NCI-H510A treated with DMSO at 0.1 percent for 48 hours (cell line): Measurements from ENCODE around the gene ZDHHC12.
A peak's percentile ranks its signal among the peaks of the same experiment; 100 is the strongest.

ENCODE experiments used
- DNase-seq: peaks from one replicate; lab custom pipeline; 2025; lab: John Stamatoyannopoulos, UW

Gene ZDHHC12

DNA sequence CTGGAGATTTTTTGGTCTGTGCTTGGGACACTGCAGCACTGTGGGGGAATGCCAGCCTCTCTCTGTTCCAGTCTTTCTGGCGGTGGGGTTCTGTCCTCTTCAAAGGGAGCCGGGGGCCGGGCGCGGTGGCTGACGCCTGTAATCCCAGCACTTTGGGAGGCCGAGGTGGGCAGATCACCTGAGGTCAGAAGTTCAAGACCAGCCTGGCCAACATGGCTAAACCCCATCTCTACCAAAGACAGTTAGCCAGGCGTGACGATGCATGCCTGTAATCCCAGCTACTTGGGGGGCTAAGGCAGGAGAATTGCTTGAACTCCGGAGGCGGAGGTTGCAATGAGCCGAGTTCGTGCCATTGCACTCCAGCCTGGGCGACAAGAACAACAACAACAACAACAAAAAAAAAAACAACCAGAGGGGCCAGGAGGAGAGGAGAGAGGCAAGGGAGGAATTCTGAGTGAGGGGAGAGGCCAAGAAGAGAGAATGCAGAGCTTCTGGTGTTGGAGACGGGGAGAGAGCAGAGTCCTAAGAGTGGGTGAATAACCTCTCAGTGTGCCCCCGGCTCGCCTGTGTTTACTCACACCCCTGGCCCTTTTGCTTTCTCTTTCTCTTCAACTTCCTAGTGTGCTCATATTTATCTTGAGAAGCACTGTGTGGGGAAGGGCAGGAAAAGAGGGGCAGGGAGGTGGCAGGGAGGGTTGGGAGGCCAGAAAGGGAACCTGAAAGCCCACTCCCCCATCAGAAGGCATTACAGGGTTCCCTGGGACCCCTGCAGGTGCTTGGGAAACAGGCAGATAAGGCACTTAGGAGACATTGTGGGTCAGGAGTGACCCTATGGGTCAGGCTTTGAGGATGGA, 38.1 kb downstream of the ZDHHC12 start:
- DNase-seq, result no peak

DNA sequence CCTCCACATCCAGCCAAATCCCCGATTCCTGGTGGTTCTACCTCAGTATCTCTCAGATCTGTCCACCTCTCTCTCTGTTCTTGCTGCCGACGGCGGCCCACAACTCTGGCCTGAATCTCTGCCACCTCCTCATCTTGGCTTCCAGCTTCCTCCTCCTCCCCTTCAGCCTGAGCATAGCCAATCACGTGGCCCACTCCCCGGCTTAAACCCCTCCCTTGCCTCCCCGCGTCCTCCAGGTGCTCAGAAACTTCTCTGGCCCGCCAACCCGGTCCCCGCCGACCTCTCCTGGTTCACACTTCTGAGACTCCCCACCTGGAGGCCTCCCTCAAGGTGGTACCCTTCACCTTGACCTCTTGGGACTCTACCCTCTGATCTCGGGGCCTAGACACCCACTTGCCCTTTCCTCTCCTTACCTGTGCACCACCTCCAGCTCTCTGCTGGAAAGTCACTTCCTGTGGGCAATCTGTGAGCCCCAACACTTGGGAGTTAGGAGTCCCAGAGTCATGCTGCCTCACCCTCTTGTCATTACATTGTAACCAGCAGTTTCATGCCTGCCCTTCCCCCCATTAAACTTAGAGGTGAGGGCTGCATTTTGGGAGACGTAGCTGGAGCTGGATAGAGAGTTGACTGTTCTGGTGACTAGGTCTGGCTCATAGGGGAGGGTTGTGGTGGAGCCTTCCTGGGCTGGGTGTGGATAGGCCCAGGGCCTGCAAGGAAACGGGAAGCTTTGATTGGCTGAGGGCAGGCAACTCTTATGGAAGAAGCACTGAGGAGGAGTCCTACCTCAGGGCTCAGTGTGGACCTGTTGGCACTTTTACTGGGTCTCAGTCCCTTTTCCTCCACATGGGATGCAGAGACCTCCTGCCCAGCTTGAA, 39.4 kb downstream of the ZDHHC12 start:
- peak; percentile 92 for DNase-seq

DNA sequence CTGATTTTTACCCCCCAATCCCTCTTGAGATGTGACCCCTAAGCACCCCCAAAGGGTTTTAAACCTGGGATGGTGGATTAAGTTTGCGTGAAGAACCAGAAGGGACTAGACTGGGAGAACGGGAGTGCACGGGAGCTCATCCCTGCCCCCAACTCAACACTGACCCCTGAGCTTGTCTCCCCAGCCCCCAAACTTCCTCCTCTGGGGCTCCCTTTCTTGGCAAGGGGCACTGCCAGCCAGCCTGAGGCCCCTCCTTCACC, 39.9 kb downstream of the ZDHHC12 start:
- DNase-seq, result no peak

DNA sequence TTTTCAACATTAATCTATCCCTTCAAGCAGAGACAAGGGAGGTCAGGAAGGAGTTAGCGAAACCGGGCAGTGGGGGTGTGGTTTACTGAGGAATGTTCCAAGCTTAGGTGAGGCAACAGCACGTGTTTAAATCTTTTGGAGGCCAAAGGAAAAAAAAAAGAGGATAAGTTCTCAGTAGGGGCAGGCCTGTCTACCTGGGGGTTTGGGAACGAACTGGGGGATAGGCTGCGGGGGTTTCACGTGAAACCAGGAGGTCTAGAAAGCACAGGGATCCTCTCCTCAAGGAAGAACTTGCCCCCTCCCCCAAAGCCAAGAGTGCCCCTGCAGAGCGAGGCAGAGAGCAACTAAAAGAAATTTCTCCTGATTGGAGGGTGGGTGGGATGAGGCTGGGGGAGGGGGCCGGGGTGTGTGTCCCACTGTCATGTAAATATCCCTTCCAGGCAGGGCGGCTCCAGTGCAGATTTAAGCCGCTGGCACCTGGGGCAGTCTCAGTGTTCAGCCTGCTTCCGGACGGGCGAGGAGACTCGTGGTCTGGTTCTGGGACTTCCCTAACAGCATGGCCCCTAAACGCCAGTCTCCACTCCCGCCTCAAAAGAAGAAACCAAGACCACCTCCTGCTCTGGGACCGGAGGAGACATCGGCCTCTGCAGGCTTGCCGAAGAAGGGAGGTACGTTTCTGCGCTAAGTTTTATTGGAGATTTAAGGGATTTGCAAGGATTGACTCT, 40.4 kb downstream of the ZDHHC12 start:
- DNase-seq, result peak; percentile 38

DNA sequence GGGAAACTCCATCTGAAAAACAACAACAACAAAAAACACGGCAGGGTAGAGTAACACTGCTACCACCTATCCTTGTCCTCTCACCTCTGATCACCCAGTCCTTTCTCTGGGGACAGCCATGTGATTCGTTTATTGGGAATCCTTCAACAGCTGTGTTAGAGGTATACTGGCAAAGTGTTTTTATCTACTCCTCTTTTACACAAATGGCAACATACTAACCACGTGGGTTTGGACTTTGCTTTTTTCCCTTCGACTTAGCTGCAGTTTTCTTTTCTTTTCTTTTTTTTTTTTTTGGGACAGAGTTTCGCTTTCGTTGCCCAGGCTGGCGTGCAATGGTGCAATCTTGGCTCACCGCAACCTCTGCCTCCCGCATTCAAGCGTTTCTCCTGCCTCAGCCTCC, 46.1 kb downstream of the ZDHHC12 start:
- no peak for DNase-seq

DNA sequence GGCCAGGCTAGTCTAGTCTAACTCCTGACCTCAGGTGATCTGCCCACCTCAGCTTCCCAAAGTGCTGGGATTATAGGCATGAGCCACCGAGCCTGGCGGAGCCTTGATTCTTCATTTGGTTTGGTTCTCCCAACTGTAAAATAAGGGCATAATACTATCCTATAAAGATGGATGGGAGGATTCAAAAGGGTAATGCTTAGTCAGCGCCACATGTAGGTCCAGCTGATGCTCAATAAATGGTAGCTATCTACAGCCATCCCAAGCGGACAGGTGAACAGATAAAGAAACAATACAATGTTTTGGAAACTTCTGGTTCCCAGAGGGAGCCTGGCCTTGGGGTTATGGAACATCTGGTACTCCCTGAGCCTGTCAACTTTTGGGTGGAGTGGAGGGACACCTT, 48.5 kb downstream of the ZDHHC12 start:
- DNase-seq, result no peak
